ENCODE results near the gene NAGPA. TPM values are rescaled to one million over a fixed set of nuclear protein-coding genes. Genes with fewer than 3 reads are reported as not detected.

NAGPA gene
- total and polyA plus RNA-seq, 2 of the 13 experiments (the other 11 are each of a cell fraction or from before 2014, with no cell fraction given), result 27.1 to 60.3 TPM

DNA sequence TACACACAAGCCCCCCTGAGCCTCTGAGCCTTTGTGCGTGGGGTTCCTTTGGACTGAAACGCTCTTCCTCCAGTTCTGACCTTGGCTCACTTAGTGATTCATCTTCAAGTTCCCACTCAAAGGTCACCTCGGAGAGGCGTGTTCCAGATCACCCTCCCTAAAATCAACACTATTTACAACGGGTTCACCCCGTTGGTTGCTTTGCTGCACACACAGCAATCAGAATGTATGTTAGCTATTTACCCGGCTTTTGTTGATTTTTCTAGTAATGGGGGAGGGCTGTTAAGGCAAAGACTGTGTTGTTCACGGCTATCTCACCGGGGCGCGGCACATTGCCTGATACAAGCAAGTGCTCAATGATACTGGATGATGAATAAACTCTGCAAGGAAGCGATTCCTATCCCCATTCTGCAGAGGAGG lies 977 bp downstream of the NAGPA start (continued):
- TF ChIP-seq FOXK2 (IDR thresholded peaks at IDR 0.05) (peak; percentile 71), PBX2 (CRISPR knock-in tag; IDR thresholded peaks at IDR 0.05) (no peak), ARNTL (CRISPR knock-in tag; IDR thresholded peaks at IDR 0.05) (no peak), KDM3A (CRISPR knock-in tag; IDR thresholded peaks at IDR 0.05; ENCODE audit: low read depth) (no peak), ZNF33A (CRISPR knock-in tag; IDR thresholded peaks at IDR 0.05; ENCODE audit: borderline replicate concordance) (no peak), HES4 (CRISPR knock-in tag; IDR thresholded peaks at IDR 0.05; ENCODE audit: borderline replicate concordance) (no peak), ZNF660 (CRISPR knock-in tag; IDR thresholded peaks at IDR 0.05; ENCODE audit: borderline replicate concordance, low read depth) (no peak), ZSCAN25 (CRISPR knock-in tag; IDR thresholded peaks at IDR 0.05) (no peak), CHD2 (IDR thresholded peaks at IDR 0.05; ENCODE audit: low read depth, low read length) (no peak), ZNF280D (CRISPR knock-in tag; IDR thresholded peaks at IDR 0.05) (no peak), ZNF543 (CRISPR knock-in tag; IDR thresholded peaks at IDR 0.05) (no peak; the same call in 1 of the 2 replicates), TARDBP (CRISPR knock-in tag; IDR thresholded peaks at IDR 0.05) (peak; percentile 58), RBFOX2 (IDR thresholded peaks at IDR 0.05; ENCODE audit: low read depth, low read length) (no peak), CERS6 (CRISPR knock-in tag; IDR thresholded peaks at IDR 0.05) (no peak), CC2D1A (CRISPR knock-in tag; IDR thresholded peaks at IDR 0.05) (no peak), FOXO1 (CRISPR knock-in tag; IDR thresholded peaks at IDR 0.05) (no peak), HDAC2 (CRISPR knock-in tag; IDR thresholded peaks at IDR 0.05) (peak; percentile 56; the same call in 1 of the 2 replicates)
- TF ChIP-seq, protein P1, sequence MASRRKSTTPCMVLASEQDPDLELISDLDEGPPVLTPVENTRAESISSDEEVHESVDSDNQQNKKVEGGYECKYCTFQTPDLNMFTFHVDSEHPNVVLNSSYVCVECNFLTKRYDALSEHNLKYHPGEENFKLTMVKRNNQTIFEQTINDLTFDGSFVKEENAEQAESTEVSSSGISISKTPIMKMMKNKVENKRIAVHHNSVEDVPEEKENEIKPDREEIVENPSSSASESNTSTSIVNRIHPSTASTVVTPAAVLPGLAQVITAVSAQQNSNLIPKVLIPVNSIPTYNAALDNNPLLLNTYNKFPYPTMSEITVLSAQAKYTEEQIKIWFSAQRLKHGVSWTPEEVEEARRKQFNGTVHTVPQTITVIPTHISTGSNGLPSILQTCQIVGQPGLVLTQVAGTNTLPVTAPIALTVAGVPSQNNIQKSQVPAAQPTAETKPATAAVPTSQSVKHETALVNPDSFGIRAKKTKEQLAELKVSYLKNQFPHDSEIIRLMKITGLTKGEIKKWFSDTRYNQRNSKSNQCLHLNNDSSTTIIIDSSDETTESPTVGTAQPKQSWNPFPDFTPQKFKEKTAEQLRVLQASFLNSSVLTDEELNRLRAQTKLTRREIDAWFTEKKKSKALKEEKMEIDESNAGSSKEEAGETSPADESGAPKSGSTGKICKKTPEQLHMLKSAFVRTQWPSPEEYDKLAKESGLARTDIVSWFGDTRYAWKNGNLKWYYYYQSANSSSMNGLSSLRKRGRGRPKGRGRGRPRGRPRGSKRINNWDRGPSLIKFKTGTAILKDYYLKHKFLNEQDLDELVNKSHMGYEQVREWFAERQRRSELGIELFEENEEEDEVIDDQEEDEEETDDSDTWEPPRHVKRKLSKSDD (CRISPR knock-in tag; IDR thresholded peaks at IDR 0.05; ENCODE audit: low read depth), result no peak
- TF ChIP-seq, protein P2, sequence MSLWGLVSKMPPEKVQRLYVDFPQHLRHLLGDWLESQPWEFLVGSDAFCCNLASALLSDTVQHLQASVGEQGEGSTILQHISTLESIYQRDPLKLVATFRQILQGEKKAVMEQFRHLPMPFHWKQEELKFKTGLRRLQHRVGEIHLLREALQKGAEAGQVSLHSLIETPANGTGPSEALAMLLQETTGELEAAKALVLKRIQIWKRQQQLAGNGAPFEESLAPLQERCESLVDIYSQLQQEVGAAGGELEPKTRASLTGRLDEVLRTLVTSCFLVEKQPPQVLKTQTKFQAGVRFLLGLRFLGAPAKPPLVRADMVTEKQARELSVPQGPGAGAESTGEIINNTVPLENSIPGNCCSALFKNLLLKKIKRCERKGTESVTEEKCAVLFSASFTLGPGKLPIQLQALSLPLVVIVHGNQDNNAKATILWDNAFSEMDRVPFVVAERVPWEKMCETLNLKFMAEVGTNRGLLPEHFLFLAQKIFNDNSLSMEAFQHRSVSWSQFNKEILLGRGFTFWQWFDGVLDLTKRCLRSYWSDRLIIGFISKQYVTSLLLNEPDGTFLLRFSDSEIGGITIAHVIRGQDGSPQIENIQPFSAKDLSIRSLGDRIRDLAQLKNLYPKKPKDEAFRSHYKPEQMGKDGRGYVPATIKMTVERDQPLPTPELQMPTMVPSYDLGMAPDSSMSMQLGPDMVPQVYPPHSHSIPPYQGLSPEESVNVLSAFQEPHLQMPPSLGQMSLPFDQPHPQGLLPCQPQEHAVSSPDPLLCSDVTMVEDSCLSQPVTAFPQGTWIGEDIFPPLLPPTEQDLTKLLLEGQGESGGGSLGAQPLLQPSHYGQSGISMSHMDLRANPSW (CRISPR knock-in tag; IDR thresholded peaks at IDR 0.05; ENCODE audit: borderline replicate concordance), result no peak

All from HepG2 (cell line).